Cardiac fibroblast (primary cell): Measurements from ENCODE around the gene MAFF.
"Not testable (repeated sequence)": the region's sequence is repeated elsewhere in the genome, so short reads cannot be mapped to it uniquely, and the experiment has no call there.

Experiments
- DNase-seq, 2 donors: peaks; one replicate each; pipeline versions ENCODE4 v3.0.0 to v3.0.0-alpha.2; 2010; ENCODE audit warnings: low read depth in 2 of 2
- H3K4me3 ChIP-seq, 2 donors: replicated peaks in 1 of 2; 1 replicate in 1 of 2; 2 replicates in 1 of 2; pipeline ENCODE4 v1.5.1; 2011; ENCODE audit warnings: low read depth in 2 of 2, low read length in 2 of 2, mild to moderate bottlenecking in 2 of 2, moderate library complexity in 1 of 2
- TF ChIP-seq, protein P1 (sequence below): IDR thresholded peaks from one replicate; pipeline ENCODE4 v1.5.1; 2011; ENCODE audit warnings: low read depth, mild to moderate bottlenecking, low read length, inconsistent platforms

The MAFF gene

DNA sequence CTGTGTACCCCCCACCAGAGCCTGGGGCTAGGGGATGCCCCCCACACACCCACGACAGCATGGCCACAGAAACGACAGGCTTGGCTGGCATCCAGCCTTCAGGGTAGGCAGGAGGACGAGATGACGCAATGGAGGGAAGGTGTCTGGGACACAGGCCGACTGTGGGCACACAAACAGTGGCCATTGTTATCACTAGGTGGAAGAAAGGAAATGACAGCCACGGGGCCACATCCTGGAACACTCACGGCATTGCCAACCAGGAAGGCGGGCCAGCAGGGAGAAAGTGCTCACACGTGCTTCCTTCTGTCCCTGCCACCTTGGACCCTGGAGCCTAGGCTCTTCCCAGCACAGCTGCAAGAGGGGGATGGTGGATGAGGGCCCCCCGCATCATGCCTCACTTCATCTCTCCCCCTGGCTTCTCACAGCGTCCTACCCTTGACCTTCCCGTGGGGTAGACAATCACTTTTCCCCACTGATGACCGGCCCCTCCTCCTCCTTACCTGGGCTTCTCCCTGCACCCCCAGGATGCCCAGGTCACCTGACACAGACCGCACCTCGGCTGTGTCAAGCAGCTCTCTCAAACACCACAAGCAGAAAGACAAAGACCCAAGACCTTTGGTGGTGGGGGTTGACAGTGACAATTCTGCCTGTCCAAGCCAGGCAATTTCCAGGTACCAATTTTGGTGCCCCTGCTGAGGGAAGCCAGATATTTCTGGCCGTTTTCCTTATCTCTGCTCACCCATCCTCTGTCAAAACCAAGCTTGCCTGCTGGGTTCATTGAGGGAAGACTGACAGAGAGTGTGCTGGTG lies 28.8 kb upstream of the MAFF start:
- DNase-seq = peak; percentile 71 to 76
- no peak overlapping the region for H3K4me3 ChIP-seq
- TF ChIP-seq, protein P1, sequence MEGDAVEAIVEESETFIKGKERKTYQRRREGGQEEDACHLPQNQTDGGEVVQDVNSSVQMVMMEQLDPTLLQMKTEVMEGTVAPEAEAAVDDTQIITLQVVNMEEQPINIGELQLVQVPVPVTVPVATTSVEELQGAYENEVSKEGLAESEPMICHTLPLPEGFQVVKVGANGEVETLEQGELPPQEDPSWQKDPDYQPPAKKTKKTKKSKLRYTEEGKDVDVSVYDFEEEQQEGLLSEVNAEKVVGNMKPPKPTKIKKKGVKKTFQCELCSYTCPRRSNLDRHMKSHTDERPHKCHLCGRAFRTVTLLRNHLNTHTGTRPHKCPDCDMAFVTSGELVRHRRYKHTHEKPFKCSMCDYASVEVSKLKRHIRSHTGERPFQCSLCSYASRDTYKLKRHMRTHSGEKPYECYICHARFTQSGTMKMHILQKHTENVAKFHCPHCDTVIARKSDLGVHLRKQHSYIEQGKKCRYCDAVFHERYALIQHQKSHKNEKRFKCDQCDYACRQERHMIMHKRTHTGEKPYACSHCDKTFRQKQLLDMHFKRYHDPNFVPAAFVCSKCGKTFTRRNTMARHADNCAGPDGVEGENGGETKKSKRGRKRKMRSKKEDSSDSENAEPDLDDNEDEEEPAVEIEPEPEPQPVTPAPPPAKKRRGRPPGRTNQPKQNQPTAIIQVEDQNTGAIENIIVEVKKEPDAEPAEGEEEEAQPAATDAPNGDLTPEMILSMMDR = no peak

DNA sequence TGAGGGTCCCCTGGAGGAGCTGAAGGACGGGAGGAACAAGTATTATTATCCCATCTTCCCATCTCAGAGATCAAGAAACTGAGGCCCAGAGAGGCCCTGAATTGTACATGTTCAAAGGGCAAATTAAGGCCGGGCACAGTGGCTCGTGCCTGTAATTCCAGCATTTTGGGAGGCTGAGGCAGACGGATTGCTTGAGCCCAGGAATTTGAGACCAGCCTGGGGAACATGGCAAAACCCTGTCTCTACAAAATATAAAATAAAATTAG lies 28.2 kb upstream of the MAFF start:
- DNase-seq = no peak
- TF ChIP-seq, protein P1 = no peak
- H3K4me3 ChIP-seq = no peak overlapping the region

DNA sequence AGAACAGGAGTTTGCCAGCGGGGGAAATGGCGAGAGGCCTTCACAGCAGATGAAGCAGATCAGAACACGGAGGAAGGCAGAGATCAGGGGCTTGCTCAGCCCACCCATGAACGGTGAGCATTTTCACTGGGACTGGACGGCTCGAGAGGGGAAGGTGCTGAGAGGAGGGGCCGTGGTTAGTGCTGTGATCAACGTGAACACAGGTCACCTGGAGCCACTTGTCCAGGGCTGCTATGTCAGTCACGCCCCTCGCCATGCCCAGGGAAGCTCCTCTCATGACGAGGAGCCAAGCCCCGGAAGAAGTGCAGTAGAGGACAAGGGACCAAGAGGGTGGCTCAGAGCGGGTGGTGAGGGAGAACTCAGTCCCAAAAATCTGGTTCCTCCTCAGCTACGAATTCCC lies 27.2 kb upstream of the MAFF start:
- DNase-seq = no peak
- no peak overlapping the region for H3K4me3 ChIP-seq
- TF ChIP-seq, protein P1 = no peak

DNA sequence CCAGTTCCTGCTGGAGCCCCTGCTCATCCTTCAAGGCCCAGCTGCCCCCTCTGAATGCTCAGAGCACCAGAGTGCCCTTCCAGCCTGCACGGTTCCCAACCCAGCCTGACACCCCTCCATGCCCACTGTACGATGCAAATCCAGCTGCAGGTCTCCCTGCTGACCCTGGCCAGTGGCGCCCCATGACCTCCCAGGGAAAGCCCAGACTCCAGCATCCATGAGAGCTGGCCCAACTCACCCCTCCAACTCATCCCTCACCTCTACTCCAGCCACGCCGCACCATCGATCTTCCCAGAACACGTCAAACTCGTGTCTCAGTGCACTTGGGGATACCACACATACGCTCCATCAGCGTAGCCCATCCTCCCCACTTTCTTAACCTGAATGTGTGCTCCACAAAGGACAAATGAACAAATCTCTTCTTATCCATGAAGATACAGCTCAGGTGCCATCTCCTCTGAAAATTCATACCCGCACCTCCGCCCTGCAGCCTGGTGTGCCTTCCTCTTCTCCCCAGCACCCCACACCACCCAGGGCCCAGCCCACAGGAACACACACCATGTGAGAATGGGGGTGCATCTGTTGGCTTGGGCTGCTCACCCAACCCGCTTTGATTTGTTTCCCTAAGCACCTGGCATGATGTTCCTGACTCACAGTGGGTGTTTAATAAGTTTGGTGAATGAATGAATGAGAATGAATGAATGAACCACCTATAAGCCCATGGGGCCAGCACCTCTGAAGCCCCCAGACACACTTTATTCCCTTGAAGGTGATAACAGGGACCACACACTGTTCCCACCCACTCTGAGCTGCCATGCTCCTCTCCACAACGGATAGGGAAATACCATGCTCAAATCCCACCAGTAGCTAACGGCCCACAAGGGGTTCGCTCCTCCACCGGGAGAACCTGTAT lies 26.3 kb upstream of the MAFF start:
- no peak for DNase-seq
- no peak overlapping the region for H3K4me3 ChIP-seq
- TF ChIP-seq, protein P1 = no peak

DNA sequence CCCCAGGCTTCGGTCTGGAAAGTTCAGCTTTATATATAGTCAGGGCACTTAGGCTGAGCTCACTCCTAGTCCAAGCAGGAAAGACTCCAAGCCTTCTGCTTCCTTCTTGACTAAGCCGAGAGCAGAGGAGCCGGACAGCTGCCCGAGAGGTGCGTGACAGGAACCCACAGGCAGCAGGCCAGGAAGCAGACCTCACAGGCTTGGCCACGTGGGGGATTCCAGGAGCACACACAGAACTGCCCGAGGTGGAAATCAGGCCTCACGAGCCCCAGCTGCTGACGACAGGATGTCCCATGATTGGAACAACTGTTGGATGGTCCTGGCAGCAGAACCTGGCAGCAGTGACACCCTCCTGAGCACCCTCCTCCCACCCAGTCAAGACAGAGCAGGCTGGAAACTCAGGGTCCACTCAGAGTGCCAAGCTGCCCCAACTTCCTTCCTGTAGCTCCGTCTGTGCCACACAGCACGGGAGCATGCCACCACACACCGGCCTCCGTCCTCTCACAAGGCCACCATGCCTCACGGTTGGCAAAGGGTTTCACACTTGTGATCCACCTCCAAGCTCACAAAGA lies 25.5 kb upstream of the MAFF start:
- H3K4me3 ChIP-seq = no peak overlapping the region
- peak; percentile 93 to 96 for DNase-seq
- TF ChIP-seq, protein P1 = no peak

DNA sequence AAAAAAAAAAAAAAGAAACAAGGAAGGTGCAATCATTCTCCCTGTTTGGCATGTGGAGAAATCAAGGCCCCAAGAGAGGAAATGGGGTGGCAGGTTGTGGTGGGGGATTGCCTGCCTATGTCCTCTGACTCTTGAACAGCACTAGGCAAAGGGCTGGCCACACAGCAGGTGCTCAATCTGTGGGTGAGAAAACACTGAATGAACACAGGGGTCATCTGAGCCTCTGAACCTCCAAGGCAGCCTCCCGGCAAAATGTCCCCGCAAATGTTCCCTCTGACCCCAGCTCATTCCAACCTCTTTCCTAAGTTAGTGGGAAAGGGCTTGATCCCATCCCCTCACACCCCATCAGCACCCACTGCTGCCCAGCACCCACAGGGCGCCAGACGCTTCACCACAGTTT lies 24.8 kb upstream of the MAFF start:
- TF ChIP-seq, protein P1 = no peak
- H3K4me3 ChIP-seq = no peak overlapping the region
- DNase-seq = no peak

DNA sequence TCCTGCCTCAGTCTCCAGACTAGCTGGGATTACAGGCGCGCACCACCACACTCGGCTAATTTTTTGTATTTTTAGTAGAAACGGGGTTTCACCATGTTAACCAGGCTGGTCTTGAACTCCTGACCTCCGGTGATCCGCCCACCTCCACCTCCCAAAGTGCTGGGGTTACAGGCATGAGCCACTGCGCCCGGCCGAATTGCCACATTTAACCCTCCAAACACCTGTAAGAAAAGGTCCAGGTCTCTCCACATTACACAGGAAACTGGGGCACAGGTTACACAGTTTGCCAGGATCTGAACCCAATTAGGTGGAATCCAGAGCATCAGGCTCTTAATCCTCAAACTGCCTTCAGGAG lies 24.2 kb upstream of the MAFF start:
- not testable (repeated sequence) for H3K4me3 ChIP-seq, DNase-seq
